HG02610 (cell line): ENCODE data around the gene CTBP2.
"Not testable (repeated sequence)": the region's sequence is repeated elsewhere in the genome, so short reads cannot be mapped to it uniquely, and the experiment has no call there.

Experiments
- ATAC-seq: cut with Tn5 transposase; IDR thresholded peaks from one replicate; pipeline ENCODE4 v1.9.1; 2021; ENCODE audit warnings: mild to moderate bottlenecking, moderate library complexity; ENCODE audit not compliant: unreplicated experiment

The CTBP2 gene

DNA sequence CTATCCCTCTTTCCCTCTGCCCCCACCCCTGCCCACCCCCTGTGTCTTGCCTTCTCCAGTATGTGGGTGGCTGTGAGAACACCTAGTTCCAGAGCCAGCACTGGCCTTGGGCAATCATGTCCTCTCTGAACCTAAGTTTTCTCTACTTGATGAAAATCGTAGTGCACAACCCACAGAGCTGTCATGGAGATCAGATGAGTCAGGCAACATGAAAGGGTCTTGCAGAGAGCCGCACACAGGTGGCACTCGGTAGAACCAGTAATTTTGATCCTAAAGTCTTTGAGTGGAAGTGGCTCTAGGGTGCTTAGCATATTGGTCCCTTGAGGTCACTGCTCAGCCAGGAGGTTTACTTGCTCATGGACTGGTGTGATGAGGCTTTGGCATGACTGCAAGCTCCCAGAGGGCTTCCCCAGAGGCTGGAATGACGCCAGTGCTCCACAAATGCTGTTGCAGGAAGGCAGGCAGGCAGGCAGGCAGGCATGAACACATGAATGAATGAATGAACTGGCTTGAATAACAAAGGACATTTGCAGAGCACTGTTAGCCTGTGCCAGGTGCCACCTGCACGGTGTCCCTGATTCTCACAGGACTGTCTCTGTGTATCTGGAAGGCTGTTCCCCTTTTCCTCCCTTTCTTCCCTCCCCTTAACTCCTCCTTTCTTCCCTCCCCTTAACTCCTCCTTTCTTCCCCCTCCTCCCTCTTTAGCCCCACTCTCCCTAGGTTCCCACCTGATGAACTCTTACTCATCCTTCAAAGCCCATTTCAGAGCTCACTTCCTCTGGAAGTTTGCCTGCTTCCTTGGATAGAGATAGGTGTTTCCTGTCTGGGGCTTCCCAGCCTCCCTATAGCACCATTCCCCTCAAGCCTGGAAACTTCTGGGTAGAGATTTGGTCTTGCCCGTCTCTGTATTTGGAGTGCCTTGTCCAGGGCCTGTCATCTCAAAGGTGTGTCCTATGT, 27.2 kb upstream of the CTBP2 start:
- ATAC-seq: no peak

DNA sequence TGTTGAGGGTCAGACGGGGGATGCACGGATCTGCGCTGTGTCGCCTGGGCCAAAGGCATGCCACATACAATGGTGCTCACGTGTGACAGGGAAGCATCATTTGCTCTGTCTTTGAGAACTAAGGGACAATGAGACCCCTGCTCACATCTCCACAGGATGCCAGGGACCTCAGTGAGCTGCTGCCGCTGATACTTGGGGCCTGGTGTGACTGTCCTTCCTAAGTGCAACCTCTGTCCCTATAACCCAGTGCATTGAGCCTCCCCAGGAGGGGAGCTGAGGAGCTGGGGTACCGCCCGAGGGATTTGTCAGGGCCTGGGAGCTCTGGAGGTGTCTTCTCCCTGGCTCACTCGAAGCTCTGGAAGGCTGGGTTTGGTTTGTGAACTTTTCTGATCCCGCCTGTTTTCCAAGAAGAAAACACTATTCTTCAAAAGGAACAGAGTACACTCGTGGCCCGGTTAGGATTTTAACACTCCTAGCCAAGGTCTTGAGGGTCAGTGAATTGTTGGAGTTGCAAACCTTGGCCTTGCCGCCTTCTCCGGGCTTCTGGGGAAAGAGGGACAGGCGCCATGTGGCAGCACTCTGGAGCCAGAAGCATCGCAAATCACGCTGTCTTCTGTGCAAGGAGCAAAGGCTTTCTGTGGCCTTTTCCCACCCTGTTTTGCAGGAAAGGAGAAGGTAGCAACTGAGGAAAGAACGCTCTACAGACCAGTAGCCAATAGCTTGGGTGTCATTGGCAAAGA, 26.2 kb upstream of the CTBP2 start:
- no peak for ATAC-seq

DNA sequence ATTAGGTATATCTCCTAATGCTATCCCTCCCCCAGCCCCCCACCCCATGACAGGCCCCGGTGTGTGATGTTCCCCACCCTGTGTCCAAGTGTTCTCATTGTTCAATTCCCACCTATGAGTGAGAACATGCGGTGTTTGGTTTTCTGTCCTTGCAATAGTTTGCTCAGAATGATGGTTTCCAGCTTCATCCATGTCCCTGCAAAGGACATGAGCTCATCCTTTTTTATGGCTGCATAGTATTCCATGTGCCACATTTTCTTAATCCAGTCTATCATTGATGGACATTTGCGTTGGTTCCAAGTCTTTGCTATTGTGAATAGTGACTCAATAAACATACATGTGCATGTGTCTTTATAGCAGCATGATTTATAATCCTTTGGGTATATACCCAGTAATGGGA, 18.7 kb upstream of the CTBP2 start:
- ATAC-seq: not testable (repeated sequence)

- ATAC-seq: no peak
Observed at GRCh38 chr10:125177641-125178640, 17.6 kb upstream of the CTBP2 start.

DNA sequence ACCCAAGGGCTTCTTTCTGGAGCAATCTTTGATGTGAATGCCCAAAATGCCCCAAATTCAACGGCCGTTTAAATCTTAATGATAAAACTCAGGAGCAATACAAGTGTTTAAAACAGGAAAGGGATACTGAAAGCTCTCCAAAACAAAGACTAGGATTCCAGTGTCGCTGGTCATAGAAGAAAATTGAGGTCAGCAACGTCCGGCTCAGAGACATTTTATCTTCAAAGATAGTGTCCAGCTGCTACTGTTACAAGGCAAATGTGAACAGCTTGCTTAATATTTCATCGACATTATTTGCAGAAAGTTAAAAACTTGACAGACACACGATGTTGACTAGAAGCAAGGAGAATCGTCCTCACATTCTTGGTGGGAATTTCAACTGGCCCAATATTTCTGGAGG, 15.4 kb upstream of the CTBP2 start:
- ATAC-seq: no peak

DNA sequence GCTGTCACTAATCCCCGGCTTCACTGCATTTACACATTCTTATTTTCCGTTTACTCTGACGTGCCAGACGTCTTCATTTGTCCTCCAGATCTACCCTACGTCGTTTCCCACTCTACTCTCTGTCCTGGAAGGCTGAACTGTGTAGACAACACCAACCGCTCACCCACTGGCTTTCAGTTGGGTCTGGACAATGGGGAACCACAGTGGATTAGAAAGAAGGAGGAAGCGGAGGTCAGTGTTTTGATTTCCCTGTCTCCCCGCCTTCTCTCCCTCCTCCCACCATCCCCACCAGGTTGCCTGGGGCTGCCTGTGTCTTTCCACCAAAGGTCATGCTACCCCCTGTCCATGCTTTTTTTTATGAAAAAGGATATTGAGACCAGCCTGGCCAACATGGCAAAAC, 14.0 kb upstream of the CTBP2 start:
- ATAC-seq: no peak

- ATAC-seq: no peak
Observed at GRCh38 chr10:125172694-125173093, 12.3 kb upstream of the CTBP2 start.

GRCh38 chr10:125171402-125172306, 11.3 kb upstream of the CTBP2 start:
- ATAC-seq: no peak

DNA sequence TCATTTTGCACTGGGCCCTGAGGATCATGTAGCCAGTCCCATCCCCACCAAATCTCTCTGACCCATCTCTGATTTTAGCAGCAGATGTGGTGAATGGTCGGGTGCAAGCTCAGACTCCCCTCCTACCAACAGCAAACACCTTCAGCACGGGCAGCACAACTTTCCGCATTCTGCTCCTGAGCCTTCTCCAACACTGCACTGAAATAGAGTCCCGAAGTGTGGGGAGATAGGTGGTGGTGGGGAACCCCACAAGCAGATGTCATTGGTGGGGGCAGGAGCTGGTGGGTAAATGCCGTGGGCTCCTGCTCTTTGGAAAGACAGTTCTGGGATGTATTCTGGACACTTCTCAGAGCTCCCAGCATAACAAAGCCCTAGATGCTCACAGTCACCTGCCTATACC, 9.6 kb upstream of the CTBP2 start:
- no peak for ATAC-seq

- no peak for ATAC-seq
Observed at GRCh38 chr10:125169279-125169678, 8.9 kb upstream of the CTBP2 start.

DNA sequence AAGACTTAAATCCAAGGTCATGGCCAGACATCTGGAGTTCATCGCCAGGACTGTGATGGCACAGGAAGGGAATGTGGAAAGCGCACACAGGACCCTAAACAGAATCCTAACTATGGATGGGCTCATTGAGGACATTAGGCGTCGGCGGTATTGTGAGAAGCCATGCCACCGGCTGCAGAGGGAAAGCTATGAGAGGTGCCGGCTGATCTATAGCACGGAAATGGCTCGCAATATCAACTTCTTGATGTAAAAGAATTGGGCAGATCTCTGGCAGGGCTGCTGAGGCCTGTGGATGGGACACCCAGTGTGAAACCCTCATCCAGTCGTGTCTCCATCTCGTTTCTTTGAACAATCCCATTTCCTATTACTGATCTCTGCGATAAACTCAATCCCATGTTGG, 6.3 kb upstream of the CTBP2 start:
- ATAC-seq: no peak

DNA sequence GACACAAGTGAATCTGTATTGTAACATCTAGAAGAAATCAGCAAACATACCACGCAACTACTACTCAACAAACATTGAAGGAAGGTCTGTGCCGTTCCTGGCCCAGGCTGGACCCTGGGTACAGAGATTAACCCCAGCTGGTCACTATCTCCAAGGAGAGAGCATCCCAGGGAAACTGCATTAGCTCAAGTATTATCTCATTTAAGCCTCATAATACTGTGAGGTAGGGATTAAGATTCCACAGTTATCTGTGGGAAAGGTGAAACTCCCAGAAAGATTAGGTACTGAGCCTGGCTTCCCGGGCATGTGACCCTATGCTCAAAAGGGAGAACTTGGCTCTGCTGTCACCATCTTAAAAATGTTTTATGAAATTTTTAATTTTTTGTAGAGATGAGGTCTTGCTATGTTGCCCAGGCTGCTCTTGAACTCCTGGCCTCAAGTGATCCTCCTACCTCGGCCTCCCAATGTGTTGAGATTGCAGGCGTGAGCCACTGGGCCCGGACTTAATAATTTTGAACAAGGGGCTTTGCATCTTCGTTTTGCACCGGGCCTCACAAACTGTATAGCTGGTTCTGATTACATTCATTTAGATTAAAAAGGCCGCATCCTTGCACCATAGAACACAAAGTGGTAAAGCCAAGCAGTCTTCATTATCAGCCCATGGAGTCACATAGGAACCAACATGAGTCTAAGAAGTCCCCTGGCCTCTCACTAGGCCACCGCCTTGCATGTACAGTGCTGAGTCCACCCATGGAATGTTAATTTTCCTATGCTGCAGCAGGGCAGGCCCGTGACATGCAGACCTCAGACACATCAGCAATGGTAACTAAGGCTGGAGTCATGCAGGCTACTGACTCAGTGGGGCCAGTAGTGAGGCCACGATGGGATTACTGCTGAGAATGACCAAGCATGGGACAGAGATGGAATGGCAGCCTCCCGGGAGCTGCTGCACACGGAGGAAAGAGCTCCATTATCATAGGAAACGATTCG, 5.5 kb upstream of the CTBP2 start:
- no peak for ATAC-seq

DNA sequence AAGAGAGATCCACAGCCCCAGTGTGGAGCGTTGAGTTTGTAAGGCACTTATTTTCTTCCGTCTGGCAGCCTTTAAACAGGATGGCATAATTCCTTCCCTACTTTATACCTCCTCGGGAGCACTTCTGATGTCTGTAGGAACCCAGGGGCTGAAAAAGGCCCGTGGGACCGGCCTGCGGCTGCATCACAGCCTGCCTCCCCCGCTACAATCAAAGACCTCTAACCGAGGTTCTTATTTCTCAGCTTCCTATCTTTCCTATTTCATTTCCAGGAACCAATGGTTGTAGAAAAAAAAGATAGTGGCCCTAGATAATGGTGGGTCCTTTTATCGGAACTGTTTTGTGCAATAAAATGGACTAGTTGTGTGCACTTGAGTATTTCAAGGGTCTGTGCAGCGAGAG, 4.1 kb upstream of the CTBP2 start:
- no peak for ATAC-seq

DNA sequence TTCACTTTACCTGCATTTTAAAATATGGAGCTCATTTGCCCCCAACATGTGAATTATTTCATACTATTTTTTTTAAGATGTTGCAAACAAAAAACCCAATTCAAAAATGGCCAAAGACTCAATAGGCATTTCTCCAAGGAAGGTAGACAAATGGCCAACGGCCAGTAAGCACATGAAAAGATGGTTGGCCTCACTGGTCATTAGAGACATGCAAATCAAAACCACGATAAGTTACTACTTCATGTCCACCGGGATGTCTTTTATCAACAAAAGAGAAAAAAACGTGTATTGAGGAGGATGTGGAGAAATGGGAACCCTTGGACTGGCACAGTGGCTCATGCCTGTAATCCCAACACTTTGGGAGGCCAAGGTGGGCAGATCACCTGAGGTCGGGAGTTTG, 3.4 kb upstream of the CTBP2 start:
- no peak for ATAC-seq

DNA sequence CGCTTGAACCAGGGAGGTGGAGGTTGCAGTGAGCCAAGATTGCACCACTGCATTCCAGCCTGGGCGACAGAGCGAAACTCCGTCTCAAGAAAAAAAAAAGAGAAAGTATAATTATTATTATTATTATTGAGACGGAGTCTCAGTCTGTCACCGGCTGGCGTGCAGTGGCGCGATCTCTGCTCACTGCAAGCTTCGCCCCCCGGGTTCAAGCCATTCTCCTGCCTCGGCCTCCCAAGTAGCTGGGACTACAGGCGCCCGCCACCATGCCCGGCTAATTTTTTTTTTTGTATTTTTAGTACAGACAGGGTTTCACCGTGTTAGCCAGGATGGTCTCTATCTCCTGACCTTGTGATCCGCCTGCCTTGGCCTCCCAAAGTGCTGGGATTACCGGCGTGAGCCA, 2.9 kb upstream of the CTBP2 start:
- not testable (repeated sequence) for ATAC-seq

- no peak for ATAC-seq
Observed at GRCh38 chr10:125162120-125162931, 2.0 kb upstream of the CTBP2 start.

DNA sequence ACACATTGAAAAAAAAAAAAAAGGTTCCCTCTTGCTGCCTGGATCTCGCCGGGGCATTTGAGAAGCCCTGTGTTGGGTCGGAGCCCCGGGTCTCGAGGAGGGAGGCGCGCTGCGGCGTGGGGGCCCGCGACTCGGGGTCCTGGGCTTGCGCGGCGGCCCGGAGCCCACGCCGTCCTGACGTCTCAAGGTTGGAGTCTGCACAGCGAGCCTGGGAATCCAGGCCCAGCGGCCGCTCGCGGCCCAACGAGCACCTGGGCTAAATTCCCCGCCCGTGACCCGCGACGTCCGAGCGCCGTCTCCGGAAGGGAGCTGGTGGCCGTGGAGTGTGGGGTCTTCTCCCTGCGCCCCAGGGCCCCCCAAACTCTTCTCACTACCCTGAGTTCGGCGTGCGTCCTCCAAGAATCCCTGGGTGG, 1.4 kb upstream of the CTBP2 start:
- ATAC-seq: no peak
